ENCODE measurements around the gene RTN4IP1.

GRCh38 chr6:106537662-106538061 lies 91.6 kb downstream of the RTN4IP1 start:
- TF ChIP-seq CTCF (IDR thresholded peaks at IDR 0.05), result no peak
- no peak for TF ChIP-seq POLR2A (IDR thresholded peaks at IDR 0.05)
- no peak for TF ChIP-seq POLR2AphosphoS5 (IDR thresholded peaks at IDR 0.05)

Measured in breast epithelium (tissue), 3 donors.